ENCODE results near the gene LDLR.
"Not testable (repeated sequence)": the region's sequence is repeated elsewhere in the genome, so short reads cannot be mapped to it uniquely, and the experiment has no call there.

Gene LDLR

GRCh38 chr19:11106477-11106876 is 17.2 kb downstream of the LDLR start:
- DNase-seq (ENCODE audit: low spot score), result no peak

- DNase-seq (ENCODE audit: low spot score), result no peak
Measured at GRCh38 chr19:11108746-11109145, 19.5 kb downstream of the LDLR start.

- DNase-seq (ENCODE audit: low spot score), result no peak
Measured at GRCh38 chr19:11111117-11111770, 22.0 kb downstream of the LDLR start.

GRCh38 chr19:11111771-11112144 is 22.5 kb downstream of the LDLR start:
- no peak for DNase-seq (ENCODE audit: low spot score)

- DNase-seq (ENCODE audit: low spot score), result no peak
Measured at GRCh38 chr19:11113140-11113708, 24.0 kb downstream of the LDLR start.

- DNase-seq (ENCODE audit: low spot score), result no peak
Measured at GRCh38 chr19:11115042-11115441, 25.8 kb downstream of the LDLR start.

- no peak for DNase-seq (ENCODE audit: low spot score)
Measured at GRCh38 chr19:11115895-11116446, 26.7 kb downstream of the LDLR start.

- no peak for DNase-seq (ENCODE audit: low spot score)
Measured at GRCh38 chr19:11116507-11116906, 27.2 kb downstream of the LDLR start.

GRCh38 chr19:11121963-11122362 is 32.7 kb downstream of the LDLR start:
- DNase-seq (ENCODE audit: low spot score), result not testable (repeated sequence)

- DNase-seq (ENCODE audit: low spot score), result no peak
Measured at GRCh38 chr19:11123114-11123513, 33.9 kb downstream of the LDLR start.

- DNase-seq (ENCODE audit: low spot score), result not testable (repeated sequence)
Measured at GRCh38 chr19:11124157-11124556, 34.9 kb downstream of the LDLR start.

GRCh38 chr19:11125994-11126685 is 36.9 kb downstream of the LDLR start:
- peak; percentile 74 for DNase-seq (ENCODE audit: low spot score)

GRCh38 chr19:11127905-11128304 is 38.6 kb downstream of the LDLR start:
- DNase-seq (ENCODE audit: low spot score), result no peak

GRCh38 chr19:11130824-11131455 is 41.7 kb downstream of the LDLR start:
- peak; percentile 69 for DNase-seq (ENCODE audit: low spot score)

- no peak for DNase-seq (ENCODE audit: low spot score)
Measured at GRCh38 chr19:11131471-11131870, 42.2 kb downstream of the LDLR start.

- no peak for DNase-seq (ENCODE audit: low spot score)
Measured at GRCh38 chr19:11136400-11137101, 47.3 kb downstream of the LDLR start.

- DNase-seq (ENCODE audit: low spot score), result peak; percentile 85
Measured at GRCh38 chr19:11137542-11138384, 48.5 kb downstream of the LDLR start.

GRCh38 chr19:11138601-11139300 is 49.5 kb downstream of the LDLR start:
- DNase-seq (ENCODE audit: low spot score), result peak; percentile 59

GRCh38 chr19:11140023-11140538 is 50.8 kb downstream of the LDLR start:
- not testable (repeated sequence) for DNase-seq (ENCODE audit: low spot score)

- no peak for DNase-seq (ENCODE audit: low spot score)
Measured at GRCh38 chr19:11140896-11141295, 51.6 kb downstream of the LDLR start.
